Neural cell (in vitro differentiated cells): ENCODE results near the gene PIK3AP1. TPM values are rescaled to one million over a fixed set of nuclear protein-coding genes. Genes with fewer than 3 reads are reported as not detected.

Experiments
- H2AFZ ChIP-seq: fragments of 200-600, 300-800 bp; sonication (generic), shearing (Covaris generic); 2 replicates; pipeline ENCODE4 v1.6.0; 2014; ENCODE audit warnings: low read depth, mild to moderate bottlenecking, antibody characterized with exemption, low read length, moderate library complexity
- H3F3A ChIP-seq: fragments of 200-600 bp; shearing (Covaris generic); 2 replicates; pipeline ENCODE4 v1.6.1; 2016; ENCODE audit warnings: mild to moderate bottlenecking, moderate library complexity, mixed read lengths, antibody characterized with exemption, low read length; ENCODE audit not compliant: insufficient read depth, poor library complexity, severe bottlenecking
- H3K27ac ChIP-seq: fragments of 200-600, 300-800 bp; sonication (generic), shearing (Covaris generic); 2 replicates; pipeline ENCODE4 v1.5.1; 2014; ENCODE audit warnings: mild to moderate bottlenecking, low read length, moderate library complexity
- H3K27me3 ChIP-seq: fragments of 300-800, 200-600 bp; sonication (generic), shearing (Covaris generic); 2 replicates; pipeline ENCODE4 v1.6.0; 2014; ENCODE audit warnings: mild to moderate bottlenecking, low read depth, low read length, moderate library complexity; ENCODE audit not compliant: insufficient read depth
- H3K36me3 ChIP-seq: fragments of 300-800, 200-600 bp; sonication (generic), shearing (Covaris generic); 2 replicates; pipeline ENCODE4 v1.5.1; 2014; ENCODE audit warnings: mild to moderate bottlenecking, antibody characterized with exemption, low read length, moderate library complexity; ENCODE audit not compliant: insufficient read depth
- H3K4me2 ChIP-seq: fragments of 300-800, 200-600 bp; sonication (generic), shearing (Covaris generic); 2 replicates; pipeline ENCODE4 v1.6.0; 2014; ENCODE audit warnings: mild to moderate bottlenecking, low read length
- H3K4me3 ChIP-seq: fragments of 300-800, 200-600 bp; sonication (generic), shearing (Covaris generic); 2 replicates; pipeline ENCODE4 v1.5.1; 2014; ENCODE audit warnings: mild to moderate bottlenecking, low read length, moderate library complexity
- H3K79me2 ChIP-seq: fragments of 200-600 bp; shearing (Covaris generic); replicated peaks from 2 replicates; pipeline ENCODE4 v1.6.0; 2014; ENCODE audit warnings: mild to moderate bottlenecking, low read length, moderate library complexity; ENCODE audit not compliant: insufficient read depth
- H3K9ac ChIP-seq: fragments of 300-800, 200-600 bp; sonication (generic), shearing (Covaris generic); 2 replicates; pipeline ENCODE4 v1.6.1; 2016; ENCODE audit warnings: mild to moderate bottlenecking, low read length, mixed read lengths
- H3K9me2 ChIP-seq: fragments of 200-600 bp; shearing (Covaris generic); 2 replicates; pipeline ENCODE4 v1.6.1; 2016; ENCODE audit warnings: mild to moderate bottlenecking, low read length, mixed read lengths; ENCODE audit not compliant: insufficient read depth
- H3K9me3 ChIP-seq: fragments of 200-600, 300-800 bp; sonication (generic), shearing (Covaris generic); 2 replicates; pipeline ENCODE4 v1.6.1; 2016; ENCODE audit warnings: mild to moderate bottlenecking, mixed run types, low read length, moderate library complexity, mixed read lengths
- H4K20me1 ChIP-seq: fragments of 200-600 bp; shearing (Covaris generic); 2 replicates; pipeline ENCODE4 v1.6.1; 2016; ENCODE audit warnings: mild to moderate bottlenecking, mixed run types; ENCODE audit not compliant: insufficient read depth
- CTCF ChIP-seq: fragments of 450-650 bp; IDR thresholded peaks from 2 replicates; pipeline ENCODE4 v1.5.1; 2014; ENCODE audit warnings: antibody characterized with exemption, mild to moderate bottlenecking, moderate library complexity; ENCODE audit not compliant: poor library complexity, severe bottlenecking
- EP300 ChIP-seq: fragments of 450-650 bp; conservative IDR thresholded peaks from 2 replicates; pipeline ENCODE4 v1.6.1; 2014; ENCODE audit warnings: antibody characterized with exemption, mild to moderate bottlenecking, moderate library complexity; ENCODE audit not compliant: poor library complexity, severe bottlenecking
- EZH2 ChIP-seq: fragments of 200-600, 300-800 bp; shearing (Covaris generic), sonication (generic); IDR thresholded peaks from 2 replicates; pipeline ENCODE4 v1.6.1; 2014; ENCODE audit warnings: antibody characterized with exemption, low read length, borderline replicate concordance, mild to moderate bottlenecking; ENCODE audit not compliant: insufficient read depth, poor library complexity, severe bottlenecking
- MXI1 ChIP-seq: fragments of 450-650 bp; conservative IDR thresholded peaks from 2 replicates; pipeline ENCODE4 v1.6.1; 2014; ENCODE audit warnings: antibody characterized with exemption, mild to moderate bottlenecking; ENCODE audit not compliant: poor library complexity, severe bottlenecking
- POLR2AphosphoS5 ChIP-seq: IDR thresholded peaks from 2 replicates; pipeline ENCODE4 v1.6.1; 2012
- RAD21 ChIP-seq: fragments of 450-650 bp; conservative IDR thresholded peaks from 2 replicates; pipeline ENCODE4 v1.6.1; 2014; ENCODE audit warnings: antibody characterized with exemption, mild to moderate bottlenecking, moderate library complexity
- REST ChIP-seq: IDR thresholded peaks from 2 replicates; pipeline ENCODE4 v1.6.1; 2012; ENCODE audit warnings: borderline replicate concordance
- SMC3 ChIP-seq: fragments of 450-650 bp; conservative IDR thresholded peaks from 2 replicates; pipeline ENCODE4 v1.6.1; 2014; ENCODE audit warnings: antibody characterized with exemption, mild to moderate bottlenecking, moderate library complexity; ENCODE audit not compliant: poor library complexity
- TAF1 ChIP-seq: IDR thresholded peaks from 2 replicates; pipeline ENCODE4 v1.6.1; 2012; ENCODE audit warnings: low read depth
- polyA plus RNA-seq: library from polyadenylated mRNA; depleted of rRNA; stranded (reverse); fragments of >200 nt; gene quantifications from 2 replicates; pipeline ENCODE4 v1.2.3, GENCODE V29; 2014

The PIK3AP1 gene
- polyA plus RNA-seq, 1 donor from 2014 or later = 0.05 TPM

- Histone ChIP-seq H3K36me3 (no peaks in the 10 kb centered on the region), H3K27me3 (no peaks in the 10 kb centered on the region), H4K20me1 (no peaks in the 10 kb centered on the region), H2AFZ (no peak overlapping the region), H3K4me2 (no peak overlapping the region), H3K9me2 (no peaks in the 10 kb centered on the region), H3K27ac (no peak overlapping the region), H3K9ac (no peak overlapping the region), H3K9me3 (no peaks in the 10 kb centered on the region), H3K4me3 (no peak overlapping the region), H3K79me2 (no peaks in the 10 kb centered on the region), H3F3A (no peaks in the 10 kb centered on the region)
- TF ChIP-seq TAF1 = no peak
- no peak for TF ChIP-seq REST
- TF ChIP-seq MXI1 = no peak
- no peak for TF ChIP-seq EZH2
- TF ChIP-seq SMC3 = no peak
- TF ChIP-seq RAD21 = no peak
- no peak for TF ChIP-seq EP300
- TF ChIP-seq POLR2AphosphoS5 = no peak
- no peak for TF ChIP-seq CTCF
Measured at GRCh38 chr10:96712662-96713271, 7.5 kb downstream of the PIK3AP1 start.

GRCh38 chr10:96711048-96711728 lies 9.1 kb downstream of the PIK3AP1 start:
- Histone ChIP-seq H4K20me1 (no peaks in the 10 kb centered on the region), H3K4me3 (no peak overlapping the region), H3K9me2 (no peaks in the 10 kb centered on the region), H3K27me3 (no peaks in the 10 kb centered on the region), H3K36me3 (no peaks in the 10 kb centered on the region), H3K4me2 (no peak overlapping the region), H3K9ac (no peak overlapping the region), H3F3A (no peaks in the 10 kb centered on the region), H3K27ac (no peak overlapping the region), H3K79me2 (no peaks in the 10 kb centered on the region), H2AFZ (no peak overlapping the region), H3K9me3 (no peaks in the 10 kb centered on the region)
- TF ChIP-seq TAF1 (no peak), EP300 (no peak), SMC3 (no peak), REST (no peak), MXI1 (no peak), EZH2 (no peak), POLR2AphosphoS5 (no peak), CTCF (no peak), RAD21 (no peak)
